ENCODE measurements around the gene HMGB3.
"Not testable (repeated sequence)": the region's sequence is repeated elsewhere in the genome, so short reads cannot be mapped to it uniquely, and the experiment has no call there.

Gene HMGB3

DNA sequence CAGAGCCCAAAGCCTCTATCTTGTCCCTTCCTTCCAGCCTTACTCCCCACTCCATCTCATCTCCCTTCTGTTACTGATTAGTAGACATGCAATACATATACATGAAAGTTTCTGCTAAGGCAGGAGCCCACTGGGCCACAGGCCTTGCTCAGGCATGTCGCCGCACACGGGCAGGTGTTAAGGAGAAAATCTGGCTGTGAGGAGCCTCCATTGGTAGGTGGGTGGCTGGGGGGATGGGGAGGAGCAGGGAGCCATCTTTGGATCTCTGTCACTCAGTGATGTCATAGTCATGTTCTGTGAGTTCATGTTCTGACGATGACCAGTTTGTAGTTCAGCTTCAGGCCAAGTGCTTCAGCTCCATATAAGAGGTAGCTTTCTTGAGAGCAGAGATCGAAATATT lies 2.9 kb upstream of the HMGB3 start:
- DNase-seq: no peak

- DNase-seq: no peak
Measured at GRCh38 chrX:150980711-150981110, 2.4 kb upstream of the HMGB3 start.

- DNase-seq: no peak
Measured at GRCh38 chrX:150982235-150982787, 824 bp upstream of the HMGB3 start.

- DNase-seq: no peak
Measured at GRCh38 chrX:150983521-150984168, 510 bp downstream of the HMGB3 start.

DNA sequence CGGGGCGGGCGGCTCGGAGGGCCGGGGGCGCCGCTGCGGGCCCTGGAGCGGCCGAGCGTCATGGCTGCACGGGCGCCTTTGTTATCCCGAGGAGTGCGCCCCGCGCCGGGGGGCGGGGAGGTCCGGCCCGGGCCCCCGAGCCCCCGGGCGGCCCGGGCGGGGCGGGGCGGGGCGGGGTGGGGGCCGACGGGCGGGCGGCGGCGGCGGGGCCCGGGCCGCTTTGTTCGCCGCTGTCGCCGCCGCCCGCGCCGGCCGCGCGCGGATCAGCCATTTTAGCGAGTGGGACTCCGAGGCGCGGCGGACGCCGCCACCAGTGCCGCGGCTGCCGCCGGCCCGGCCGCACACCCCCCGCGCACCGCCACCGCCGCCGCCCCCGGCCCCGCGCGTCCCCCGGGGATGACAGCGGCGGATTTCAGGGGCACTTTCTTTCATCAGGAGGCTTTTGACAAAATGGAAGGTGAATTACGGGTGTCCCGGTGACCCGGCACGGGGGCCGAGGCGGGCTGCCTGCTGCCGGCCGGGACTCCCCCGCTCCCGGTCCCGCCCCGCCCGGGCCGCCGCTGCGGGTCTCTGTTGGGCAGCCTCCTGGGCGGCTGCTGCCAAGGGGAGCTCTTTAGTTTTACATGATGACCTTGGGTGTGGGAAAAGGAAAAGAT lies 1.2 kb downstream of the HMGB3 start:
- peak; percentile 10 for DNase-seq

DNA sequence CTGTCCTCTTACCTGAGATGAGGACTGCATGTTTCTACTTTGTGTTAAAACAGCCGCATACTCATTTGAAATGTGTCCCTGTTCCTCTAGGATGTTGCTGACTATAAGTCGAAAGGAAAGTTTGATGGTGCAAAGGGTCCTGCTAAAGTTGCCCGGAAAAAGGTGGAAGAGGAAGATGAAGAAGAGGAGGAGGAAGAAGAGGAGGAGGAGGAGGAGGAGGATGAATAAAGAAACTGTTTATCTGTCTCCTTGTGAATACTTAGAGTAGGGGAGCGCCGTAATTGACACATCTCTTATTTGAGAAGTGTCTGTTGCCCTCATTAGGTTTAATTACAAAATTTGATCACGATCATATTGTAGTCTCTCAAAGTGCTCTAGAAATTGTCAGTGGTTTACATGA lies 4.6 kb downstream of the HMGB3 start:
- DNase-seq: not testable (repeated sequence)

DNA sequence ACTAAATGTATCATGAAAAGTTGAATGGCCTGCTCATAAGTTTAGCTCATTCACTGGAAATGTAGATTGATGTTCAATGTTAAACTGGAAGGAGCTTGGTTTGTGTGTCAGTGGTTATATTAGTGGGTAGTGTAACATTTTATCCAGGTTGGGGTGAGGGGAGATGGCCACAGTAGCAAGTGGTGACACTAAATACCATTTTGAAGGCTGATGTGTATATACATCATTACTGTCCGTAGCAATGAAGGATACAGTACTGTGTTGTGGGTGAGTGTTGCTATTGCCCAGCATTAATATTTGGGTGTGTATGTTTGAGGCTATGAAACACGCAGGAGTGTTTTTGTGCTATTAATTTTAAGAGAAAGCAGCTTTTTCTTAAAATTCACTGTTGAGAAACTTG lies 6.3 kb downstream of the HMGB3 start:
- DNase-seq: no peak

- DNase-seq: no peak
Measured at GRCh38 chrX:150990910-150991309, 7.8 kb downstream of the HMGB3 start.

- DNase-seq: no peak
Measured at GRCh38 chrX:151000861-151001331, 17.8 kb downstream of the HMGB3 start.

GRCh38 chrX:151004085-151004484 lies 20.9 kb downstream of the HMGB3 start:
- no peak for DNase-seq

DNA sequence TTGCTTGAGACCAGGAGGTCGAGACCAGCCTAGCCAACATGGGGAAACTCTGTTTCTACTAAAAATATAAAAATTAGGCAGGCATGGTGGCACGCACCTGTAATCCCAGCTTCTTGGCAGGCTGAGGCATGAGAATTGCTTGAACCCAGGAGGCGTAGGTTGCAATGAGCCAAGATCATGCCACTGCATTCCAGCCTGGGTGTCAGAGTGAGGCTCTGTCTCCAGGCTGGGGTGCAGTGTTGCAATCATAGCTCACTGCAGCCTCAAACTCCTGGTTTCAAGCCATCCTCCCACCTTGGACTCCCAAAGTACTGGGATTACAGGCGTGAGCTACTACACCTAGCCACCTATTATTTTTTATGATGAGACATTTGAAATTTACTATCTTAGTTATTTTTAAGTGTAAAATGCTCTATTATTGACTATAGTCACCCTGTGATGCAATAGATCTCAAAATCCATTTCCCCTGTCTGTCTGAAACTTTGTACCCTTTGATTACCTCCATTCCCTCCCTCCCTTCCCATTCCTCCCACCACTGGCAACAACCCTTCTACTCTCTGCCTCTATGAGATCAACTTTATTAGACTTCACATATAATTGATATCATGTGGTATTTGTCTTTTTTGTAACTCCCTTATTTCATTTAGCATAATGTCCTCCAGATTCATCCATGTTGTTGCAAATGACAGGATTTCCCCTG lies 23.4 kb downstream of the HMGB3 start:
- DNase-seq: no peak

DNA sequence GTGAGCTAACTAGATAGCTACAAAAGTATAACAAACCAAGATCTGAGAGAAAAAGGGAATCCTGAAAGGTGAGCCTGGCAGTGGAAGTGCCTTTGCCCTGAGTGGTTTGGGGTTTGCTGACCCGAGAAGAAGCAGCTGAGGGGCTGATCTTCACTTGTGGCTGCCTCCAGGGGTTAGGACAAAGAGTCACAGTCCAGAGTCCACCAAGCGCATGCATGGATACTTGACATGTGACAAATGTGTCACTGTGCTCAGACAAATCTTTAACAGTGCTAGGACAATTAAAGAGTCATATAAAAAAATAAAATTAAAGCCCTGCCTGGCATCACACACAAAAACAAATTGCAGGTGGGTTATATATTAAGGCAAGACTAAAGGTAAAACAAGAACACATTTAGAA lies 26.4 kb downstream of the HMGB3 start:
- DNase-seq: no peak

- no peak for DNase-seq
Measured at GRCh38 chrX:151013164-151013743, 30.1 kb downstream of the HMGB3 start.

DNA sequence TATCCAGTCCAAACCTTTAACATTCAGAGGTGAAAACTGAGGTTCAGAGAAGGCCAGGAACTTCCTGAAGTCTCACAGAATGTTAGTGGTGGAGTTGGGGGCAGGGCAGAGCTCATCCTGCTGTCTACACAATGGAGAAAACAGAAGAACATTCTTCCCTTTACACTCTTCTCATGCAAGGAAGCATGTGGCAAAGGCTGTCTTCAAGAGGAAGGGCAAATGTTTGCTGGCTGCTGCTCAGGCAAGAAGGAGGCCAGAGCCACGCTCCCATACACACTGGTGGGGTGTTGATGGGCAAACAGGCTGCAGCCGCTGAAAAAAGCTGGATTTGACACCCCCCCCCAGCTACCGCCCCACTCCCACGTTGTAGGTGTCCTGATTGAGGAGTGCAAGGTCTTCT lies 32.5 kb downstream of the HMGB3 start:
- DNase-seq: no peak

GRCh38 chrX:151019856-151020255 lies 36.7 kb downstream of the HMGB3 start:
- DNase-seq: no peak

DNA sequence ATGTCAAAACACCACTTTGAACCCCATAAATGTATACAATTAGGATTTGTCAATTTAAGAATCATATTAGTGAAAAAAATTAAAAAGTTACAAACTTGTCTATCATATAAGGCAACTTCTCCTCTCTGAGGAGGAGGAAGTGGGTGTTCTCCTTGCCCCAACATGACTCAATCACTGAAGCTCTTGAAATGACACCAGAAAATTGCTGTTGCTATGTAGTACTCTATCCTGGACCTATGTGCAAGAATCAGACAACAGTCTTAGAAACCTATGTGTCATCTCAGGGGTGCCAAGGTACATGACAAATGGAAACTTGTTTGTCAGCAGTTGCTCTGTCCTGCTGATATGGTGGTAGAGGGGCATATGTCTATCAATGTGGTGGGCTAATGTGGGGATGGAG lies 47.7 kb downstream of the HMGB3 start:
- DNase-seq: no peak

- no peak for DNase-seq
Measured at GRCh38 chrX:151031391-151031975, 48.3 kb downstream of the HMGB3 start.

DNA sequence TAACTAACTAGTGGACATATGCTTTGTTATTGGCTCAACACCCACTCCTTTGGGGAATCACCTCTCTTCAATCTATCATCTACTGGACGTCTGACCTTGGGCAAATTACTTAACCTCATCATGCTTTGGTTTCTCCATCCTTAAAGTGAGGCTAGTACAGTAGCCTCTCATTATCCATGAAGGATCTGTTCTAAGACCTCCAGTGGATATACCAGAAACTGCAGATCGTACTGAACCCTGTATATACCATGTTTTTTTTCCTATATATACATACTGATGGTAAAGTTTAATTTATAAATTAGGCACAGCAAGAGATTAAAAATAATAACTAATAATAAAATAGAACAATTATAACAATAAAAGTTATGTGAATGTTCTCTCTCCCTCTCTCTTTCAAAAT lies 56.2 kb downstream of the HMGB3 start:
- DNase-seq: no peak
